ENCODE measurements around the gene SLC25A28. TPM values are rescaled to one million over a fixed set of nuclear protein-coding genes. Genes with fewer than 3 reads are reported as not detected.

SLC25A28 gene
- total and polyA plus RNA-seq, 2 donors (not counting 1 experiment from before 2014, with no cell fraction given) = 96.4 to 224 TPM

GRCh38 chr10:99667108-99667751 lies 47.0 kb upstream of the SLC25A28 start:
- H3K4me2 ChIP-seq (replicated peaks; ENCODE audit: low read depth, low read length, poor library complexity, severe bottlenecking) = no peak overlapping the region
- POLR2A ChIA-PET = no interaction called here
- no peak overlapping the region for H3K4me3 Mint-ChIP-seq

GRCh38 chr10:99665304-99665703 lies 45.1 kb upstream of the SLC25A28 start:
- no peak overlapping the region for H3K27ac Mint-ChIP-seq
- Histone ChIP-seq H3K4me2 (replicated peaks; ENCODE audit: low read depth, low read length, poor library complexity, severe bottlenecking) (no peak overlapping the region), H3K36me3 (replicated peaks in 1 of 2; ENCODE audit: control extremely low read depth in 1 of 2, control insufficient read depth in 1 of 2, extremely low read depth in 1 of 2, insufficient read depth in 2 of 2, low read length in 1 of 2) (peaks cover 0 to 3% of the 10 kb centered on the region in 2 experiments), H4K20me1 (ENCODE audit: control insufficient read depth, insufficient read depth, low read length, poor library complexity, severe bottlenecking) (no peaks in the 10 kb centered on the region), H3K4me1 (ENCODE audit: control insufficient read depth in 2 of 2, insufficient read depth in 2 of 2, low read length in 2 of 2) (no peaks in the 10 kb centered on the region), H3K27me3 (replicated peaks in 1 of 4; ENCODE audit: control extremely low read depth in 1 of 4, control insufficient read depth in 3 of 4, insufficient read depth in 4 of 4, low read length in 3 of 4) (no peaks in the 10 kb centered on the region), H3K27ac (ENCODE audit: low read length in 2 of 2) (no peak overlapping the region), H3K4me3 (ENCODE audit: control extremely low read depth in 1 of 5, extremely low read depth in 1 of 5, insufficient read depth in 1 of 5, low read depth in 2 of 5, low read length in 4 of 5) (no peak overlapping the region), H3K9ac (ENCODE audit: low read length) (no peak overlapping the region), H3K9me3 (ENCODE audit: control extremely low read depth in 1 of 3, control insufficient read depth in 2 of 3, insufficient read depth in 1 of 3, low read length in 2 of 3) (no peaks in the 10 kb centered on the region), H2AFZ (ENCODE audit: insufficient read depth, low read depth, low read length, poor library complexity, severe bottlenecking) (no peak overlapping the region), H3K79me2 (ENCODE audit: control insufficient read depth, insufficient read depth, low read length) (no peaks in the 10 kb centered on the region)
- ChIA-PET POLR2A (no interaction called here), CTCF (interaction anchor here (0.6 to 1.0 kb wide), 3 partner anchors 50 to 229 kb away, joined by 3 read pairs; no protein-coding TSS in a partner anchor)
- no peaks in the 10 kb centered on the region for H3K4me1 Mint-ChIP-seq
- no peaks in the 10 kb centered on the region for H3K27me3 Mint-ChIP-seq
- 100% methylated on average over 2 of the region's 2 CpGs for whole genome bisulfite sequencing (ENCODE audit: insufficient coverage)
- ATAC-seq (ENCODE audit: low read depth) = no peak
- H3K9me3 Mint-ChIP-seq (ENCODE audit: insufficient read depth) = no peaks in the 10 kb centered on the region
- H3K4me3 Mint-ChIP-seq = no peak overlapping the region
- no peak for DNase-seq
- intact Hi-C loops (cut with micrococcal nuclease) = no loop called here
- TF ChIP-seq EZH2 (IDR thresholded peaks at IDR 0.05; ENCODE audit: borderline replicate concordance, insufficient read depth, low read depth, low read length, poor library complexity, severe bottlenecking) = no peak
- no peak for TF ChIP-seq CTCF (IDR thresholded peaks at IDR 0.05)

More at GRCh38 chr10:99667108-99667751, 47.0 kb upstream of the SLC25A28 start:
- Mint-ChIP-seq H3K27ac (no peak overlapping the region), H3K27me3 (no peaks in the 10 kb centered on the region), H3K4me1 (no peaks in the 10 kb centered on the region), H3K9me3 (ENCODE audit: insufficient read depth) (no peaks in the 10 kb centered on the region)
- no peak for DNase-seq
- Histone ChIP-seq H3K9me3 (ENCODE audit: control extremely low read depth in 1 of 3, control insufficient read depth in 2 of 3, insufficient read depth in 1 of 3, low read length in 2 of 3) (no peaks in the 10 kb centered on the region), H3K36me3 (replicated peaks in 1 of 2; ENCODE audit: control extremely low read depth in 1 of 2, control insufficient read depth in 1 of 2, extremely low read depth in 1 of 2, insufficient read depth in 2 of 2, low read length in 1 of 2) (peaks cover 0 to 4% of the 10 kb centered on the region in 2 experiments), H2AFZ (ENCODE audit: insufficient read depth, low read depth, low read length, poor library complexity, severe bottlenecking) (no peak overlapping the region), H3K27me3 (replicated peaks in 1 of 4; ENCODE audit: control extremely low read depth in 1 of 4, control insufficient read depth in 3 of 4, insufficient read depth in 4 of 4, low read length in 3 of 4) (no peaks in the 10 kb centered on the region), H3K27ac (ENCODE audit: low read length in 2 of 2) (no peak overlapping the region), H3K4me3 (ENCODE audit: control extremely low read depth in 1 of 5, extremely low read depth in 1 of 5, insufficient read depth in 1 of 5, low read depth in 2 of 5, low read length in 4 of 5) (no peak overlapping the region), H4K20me1 (ENCODE audit: control insufficient read depth, insufficient read depth, low read length, poor library complexity, severe bottlenecking) (no peaks in the 10 kb centered on the region), H3K9ac (ENCODE audit: low read length) (no peak overlapping the region), H3K4me1 (ENCODE audit: control insufficient read depth in 2 of 2, insufficient read depth in 2 of 2, low read length in 2 of 2) (no peaks in the 10 kb centered on the region), H3K79me2 (ENCODE audit: control insufficient read depth, insufficient read depth, low read length) (no peaks in the 10 kb centered on the region)
- ATAC-seq (ENCODE audit: low read depth) = no peak
- CTCF ChIA-PET = no interaction called here
- TF ChIP-seq EZH2 (IDR thresholded peaks at IDR 0.05; ENCODE audit: borderline replicate concordance, insufficient read depth, low read depth, low read length, poor library complexity, severe bottlenecking) = no peak
- WGBS (ENCODE audit: insufficient coverage) = 86% methylated on average over 2 of the region's 4 CpGs
- intact Hi-C loops (cut with micrococcal nuclease) = no loop called here
